ENCODE data around the gene MECR.

GRCh38 chr1:29254346-29254745 lies 23.6 kb upstream of the MECR start:
- TF ChIP-seq POLR2AphosphoS5 (IDR thresholded peaks at IDR 0.05): no peak
- TF ChIP-seq, protein P1, sequence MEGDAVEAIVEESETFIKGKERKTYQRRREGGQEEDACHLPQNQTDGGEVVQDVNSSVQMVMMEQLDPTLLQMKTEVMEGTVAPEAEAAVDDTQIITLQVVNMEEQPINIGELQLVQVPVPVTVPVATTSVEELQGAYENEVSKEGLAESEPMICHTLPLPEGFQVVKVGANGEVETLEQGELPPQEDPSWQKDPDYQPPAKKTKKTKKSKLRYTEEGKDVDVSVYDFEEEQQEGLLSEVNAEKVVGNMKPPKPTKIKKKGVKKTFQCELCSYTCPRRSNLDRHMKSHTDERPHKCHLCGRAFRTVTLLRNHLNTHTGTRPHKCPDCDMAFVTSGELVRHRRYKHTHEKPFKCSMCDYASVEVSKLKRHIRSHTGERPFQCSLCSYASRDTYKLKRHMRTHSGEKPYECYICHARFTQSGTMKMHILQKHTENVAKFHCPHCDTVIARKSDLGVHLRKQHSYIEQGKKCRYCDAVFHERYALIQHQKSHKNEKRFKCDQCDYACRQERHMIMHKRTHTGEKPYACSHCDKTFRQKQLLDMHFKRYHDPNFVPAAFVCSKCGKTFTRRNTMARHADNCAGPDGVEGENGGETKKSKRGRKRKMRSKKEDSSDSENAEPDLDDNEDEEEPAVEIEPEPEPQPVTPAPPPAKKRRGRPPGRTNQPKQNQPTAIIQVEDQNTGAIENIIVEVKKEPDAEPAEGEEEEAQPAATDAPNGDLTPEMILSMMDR (IDR thresholded peaks at IDR 0.05): no peak
